Suprapubic skin (tissue), 4 donors: Measurements from ENCODE around the gene MAP10.

Source experiments
- CTCF ChIP-seq, 2 donors: fragments of 200-600 bp in 1 of 2; fragments of 450-650 bp in 1 of 2; sonication (generic) in 1 of 2; IDR thresholded peaks; one replicate each; pipeline ENCODE4 v1.5.1; 2016 to 2019; ENCODE audit warnings: antibody characterized with exemption in 2 of 2, mild to moderate bottlenecking in 1 of 2, moderate library complexity in 1 of 2
- EP300 ChIP-seq: sonication (generic); formaldehyde crosslinking; IDR thresholded peaks from one replicate; pipeline ENCODE4 v1.6.1; 2017; ENCODE audit warnings: antibody characterized with exemption
- POLR2A ChIP-seq, 2 donors: fragments of 450-650 bp; IDR thresholded peaks; one replicate each; pipeline ENCODE4 v1.6.1; 2017; ENCODE audit warnings: antibody characterized with exemption in 2 of 2, mild to moderate bottlenecking in 2 of 2, moderate library complexity in 2 of 2
- POLR2AphosphoS5 ChIP-seq, 3 donors: sonication (generic); formaldehyde crosslinking; IDR thresholded peaks; one replicate each; pipeline ENCODE4 v1.6.1; 2017; ENCODE audit warnings: antibody characterized with exemption in 3 of 3

DNA sequence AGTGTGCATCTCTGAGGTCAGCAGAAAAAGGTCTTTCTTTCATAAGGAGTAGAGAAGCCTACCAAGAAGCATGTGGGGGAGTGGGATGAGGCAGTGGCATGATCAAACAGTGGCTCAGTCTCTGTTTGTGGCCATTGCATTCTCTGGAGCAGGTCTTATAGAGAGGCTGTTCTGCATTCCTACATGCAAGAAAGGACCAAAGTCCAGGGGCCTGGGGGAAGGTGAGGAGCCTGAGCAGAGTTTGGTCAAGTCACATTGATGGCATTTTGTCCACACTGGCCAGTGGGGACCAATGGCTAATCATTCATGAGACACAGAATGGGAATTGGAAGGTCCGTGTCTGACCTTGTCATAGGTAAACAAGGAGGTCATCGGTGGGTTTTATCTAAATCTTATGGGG, 25.4 kb downstream of the MAP10 start:
- no peak for TF ChIP-seq CTCF (IDR thresholded peaks at IDR 0.05)
- TF ChIP-seq POLR2A (IDR thresholded peaks at IDR 0.05) = no peak
- TF ChIP-seq EP300 = no peak
- no peak for TF ChIP-seq POLR2AphosphoS5 (IDR thresholded peaks at IDR 0.05)
